GM12873 (cell line): ENCODE data around the gene ERFE.
A peak's percentile ranks its signal among the peaks of the same experiment; 100 is the strongest.

ENCODE experiments used
- CTCF ChIP-seq: IDR thresholded peaks from 2 replicates; pipeline ENCODE4 v1.5.1; 2012; ENCODE audit warnings: low read depth, mild to moderate bottlenecking, moderate library complexity, low read length, control low read depth; ENCODE audit not compliant: insufficient read depth; ENCODE audit errors: missing control alignments

Gene ERFE

GRCh38 chr2:238159071-238159539, 335 bp downstream of the ERFE start:
- TF ChIP-seq CTCF, result no peak

- TF ChIP-seq CTCF, result no peak
These were observed 963 bp downstream of the ERFE start for GRCh38 chr2:238159661-238160205.

GRCh38 chr2:238160206-238161129, 1.7 kb downstream of the ERFE start:
- TF ChIP-seq CTCF, result peak; percentile 46

- TF ChIP-seq CTCF, result no peak
These were observed 2.7 kb downstream of the ERFE start for GRCh38 chr2:238161291-238162051.

GRCh38 chr2:238162251-238162845, 3.6 kb downstream of the ERFE start:
- TF ChIP-seq CTCF, result no peak

- no peak for TF ChIP-seq CTCF
These were observed 4.2 kb downstream of the ERFE start for GRCh38 chr2:238162846-238163441.
